Upper lobe of right lung (tissue), 1 donor: Measurements from ENCODE around the gene TDRD7. TPM values are rescaled to one million over a fixed set of nuclear protein-coding genes. Genes with fewer than 3 reads are reported as not detected.

ENCODE experiments used
- ATAC-seq: fragments of 200-7000 bp; cut with Tn5 transposase; one replicate; pipeline ENCODE4 v1.9.1; 2020; ENCODE audit warnings: mild to moderate bottlenecking, moderate library complexity
- DNase-seq: peaks from one replicate; pipeline ENCODE4 v3.0.0-alpha.2; 2020
- H3K27ac ChIP-seq: fragments of 200-600 bp; one replicate; pipeline ENCODE4 v1.8.0; 2022
- H3K27me3 ChIP-seq: fragments of 200-600 bp; one replicate; pipeline ENCODE4 v1.8.0; 2022; ENCODE audit warnings: mild to moderate bottlenecking
- H3K36me3 ChIP-seq: fragments of 200-600 bp; one replicate; pipeline ENCODE4 v1.8.0; 2022
- H3K4me1 ChIP-seq: fragments of 200-600 bp; one replicate; pipeline ENCODE4 v1.8.0; 2022
- H3K4me3 ChIP-seq: fragments of 200-600 bp; one replicate; pipeline ENCODE4 v1.8.0; 2022; ENCODE audit warnings: mild to moderate bottlenecking
- H3K9me3 ChIP-seq: fragments of 200-600 bp; one replicate; pipeline ENCODE4 v1.8.0; 2022
- CTCF ChIP-seq: fragments of 200-600 bp; IDR thresholded peaks from one replicate; pipeline ENCODE4 v1.8.0; 2022; ENCODE audit warnings: antibody characterized with exemption
- intact Hi-C: fragments of 100-400 bp; cut with DNase I; formaldehyde crosslinking; loops from one replicate; pipeline ENCODE4 v1.11.0; 2022
- total RNA-seq: library from RNA; stranded (reverse); fragmentation: NEBNext Ultra II Directional; extraction: Animal tissue kit (Norgen Biotek cat#: 25700); gene quantifications from one replicate; pipeline ENCODE4 v1.2.1, GENCODE V29; 2021
- donor health status: DM: no; HTN: yes; CAD: no; lungs with severe emphysema.

TDRD7 gene
- total RNA-seq, 1 donor from 2014 or later: 18.2 TPM

GRCh38 chr9:97516111-97516510 is 104.2 kb downstream of the TDRD7 start:
- no peak for TF ChIP-seq CTCF
- Histone ChIP-seq H3K27me3 (no peaks in the 10 kb centered on the region), H3K36me3 (no peaks in the 10 kb centered on the region), H3K27ac (no peak overlapping the region), H3K4me3 (no peak overlapping the region), H3K9me3 (no peaks in the 10 kb centered on the region), H3K4me1 (peaks cover 31% of the 10 kb centered on the region)
- no peak for DNase-seq
- ATAC-seq: no peak
- intact Hi-C loops: no loop called here

GRCh38 chr9:97517331-97518089 is 105.6 kb downstream of the TDRD7 start:
- Histone ChIP-seq H3K36me3 (no peaks in the 10 kb centered on the region), H3K9me3 (no peaks in the 10 kb centered on the region), H3K4me3 (no peak overlapping the region), H3K27me3 (no peaks in the 10 kb centered on the region), H3K27ac (no peak overlapping the region), H3K4me1 (peaks cover 31% of the 10 kb centered on the region)
- no peak for DNase-seq
- TF ChIP-seq CTCF: no peak
- no peak for ATAC-seq
- intact Hi-C loops: no loop called here

GRCh38 chr9:97518166-97518908 is 106.4 kb downstream of the TDRD7 start:
- ATAC-seq (no peak), DNase-seq (no peak)
- Histone ChIP-seq H3K4me1 (peaks cover 31% of the 10 kb centered on the region), H3K9me3 (no peaks in the 10 kb centered on the region), H3K27ac (peak overlapping the region; percentile 36), H3K36me3 (no peaks in the 10 kb centered on the region), H3K27me3 (no peaks in the 10 kb centered on the region), H3K4me3 (no peak overlapping the region)
- no peak for TF ChIP-seq CTCF
- intact Hi-C loops: no loop called here

DNA sequence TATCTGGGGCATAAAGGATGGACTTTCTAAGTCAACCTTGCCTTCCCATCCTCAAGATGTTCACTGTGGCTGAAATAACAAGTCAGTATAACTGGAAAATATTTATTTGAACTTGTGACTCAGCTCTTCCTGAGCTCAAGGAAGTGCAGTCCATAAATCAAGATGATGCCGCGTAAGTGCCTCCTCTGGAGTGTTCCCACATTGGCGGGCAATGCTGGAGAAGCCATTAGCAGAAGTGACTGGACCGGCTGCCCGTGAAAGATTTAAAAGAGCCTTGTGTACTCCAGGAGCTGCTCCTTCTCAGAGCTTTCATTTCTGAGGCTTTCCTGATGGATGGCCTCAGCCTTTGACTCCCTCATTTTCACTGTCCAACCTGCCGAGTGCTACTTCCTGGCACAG is 107.0 kb downstream of the TDRD7 start:
- Histone ChIP-seq H3K9me3 (no peaks in the 10 kb centered on the region), H3K4me1 (peaks cover 31% of the 10 kb centered on the region), H3K27me3 (no peaks in the 10 kb centered on the region), H3K4me3 (no peak overlapping the region), H3K27ac (peak overlapping the region; percentile 71), H3K36me3 (no peaks in the 10 kb centered on the region)
- ATAC-seq (peak; percentile 82), DNase-seq (no peak)
- intact Hi-C loops: no loop called here
- TF ChIP-seq CTCF: no peak

DNA sequence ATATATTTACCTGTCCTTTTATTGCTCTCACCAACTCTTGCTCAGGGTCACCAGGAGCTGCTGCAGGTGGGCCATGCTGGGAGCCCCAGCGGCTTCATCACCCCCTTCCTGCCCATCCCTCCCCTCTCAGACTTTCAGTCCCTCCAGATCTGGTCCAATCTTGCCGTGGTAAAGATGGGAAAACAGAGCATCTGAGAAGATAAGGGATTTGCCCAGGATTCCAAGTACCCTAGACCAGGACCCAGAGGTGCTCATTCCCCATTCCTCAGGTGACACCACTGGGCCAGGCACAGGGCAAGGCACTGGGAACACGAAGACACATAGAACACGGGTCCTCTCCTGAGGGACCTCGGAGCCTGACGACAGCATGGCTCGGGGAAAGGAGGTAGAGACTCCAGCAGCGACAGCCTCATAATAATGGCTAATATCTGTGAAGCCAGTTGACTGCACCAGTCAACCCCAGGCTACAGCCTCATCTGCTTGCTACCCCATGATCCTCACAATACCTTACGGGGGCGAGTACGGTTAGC is 107.6 kb downstream of the TDRD7 start:
- peaks cover 31% of the 10 kb centered on the region for H3K4me1 ChIP-seq
- peak overlapping the region; percentile 71 for H3K27ac ChIP-seq
- intact Hi-C loops: no loop called here

More for the DNA sequence above, 107.6 kb downstream of the TDRD7 start:
- DNase-seq (no peak), ATAC-seq (no peak)
- H3K27me3 ChIP-seq: no peaks in the 10 kb centered on the region
- H3K36me3 ChIP-seq: no peaks in the 10 kb centered on the region
- H3K9me3 ChIP-seq: no peaks in the 10 kb centered on the region
- no peak for TF ChIP-seq CTCF
- no peak overlapping the region for H3K4me3 ChIP-seq
